Measurements from ENCODE around the gene B4GALNT1. TPM values are rescaled to one million over a fixed set of nuclear protein-coding genes. Genes with fewer than 3 reads are reported as not detected.
"Not testable (repeated sequence)": the region's sequence is repeated elsewhere in the genome, so short reads cannot be mapped to it uniquely, and the experiment has no call there.

Gene B4GALNT1
- 0.64 and 5.9 TPM in 2 replicates for total RNA-seq (ENCODE audit: low replicate concordance)
- long read RNA-seq, result 0 reads

DNA sequence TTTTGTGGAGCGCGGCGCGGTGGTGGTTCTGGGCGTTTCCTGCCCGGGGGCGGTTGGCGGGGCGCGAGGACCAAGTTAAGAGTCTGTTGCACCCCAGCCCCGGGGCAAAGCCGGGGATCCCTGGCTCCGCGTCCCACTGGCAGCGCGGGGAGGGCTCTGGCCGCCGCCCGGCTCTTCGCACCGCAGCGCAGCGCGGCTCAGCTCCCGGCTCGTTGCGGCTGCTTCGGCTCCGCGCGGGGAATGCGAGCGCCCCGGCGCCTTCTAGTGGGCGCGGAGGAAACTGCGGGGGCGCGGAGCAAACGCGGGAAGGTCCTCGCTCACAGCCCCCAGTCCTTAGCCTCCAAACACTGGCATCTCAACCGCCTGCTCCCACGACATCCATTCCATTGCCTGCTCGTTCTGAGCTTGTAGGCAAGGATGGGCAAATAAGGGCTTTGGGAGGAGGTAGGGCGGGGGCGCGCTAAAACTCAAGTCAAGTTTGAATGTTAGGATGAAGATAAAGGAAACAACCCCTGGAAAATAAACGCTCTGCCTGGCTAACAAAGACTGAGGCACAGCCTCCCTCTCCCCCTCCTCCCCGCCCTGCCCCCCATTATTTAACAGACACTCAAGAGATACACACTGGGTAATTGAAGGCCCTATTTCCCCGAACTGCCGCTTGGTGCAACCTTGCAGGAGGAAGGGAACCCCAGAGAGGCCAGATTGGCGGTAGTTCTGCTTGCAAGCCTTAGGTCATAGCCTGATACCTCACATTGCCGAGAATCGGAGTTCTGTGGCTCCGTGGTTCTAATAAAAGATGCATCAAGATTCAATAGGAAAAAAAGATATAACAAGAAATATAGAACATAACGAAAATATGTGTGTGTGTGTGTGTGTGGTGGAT lies at the start of gene B4GALNT1:
Gene B4GALNT1 (minus strand): TSS at position 244 of the 883 bp plus-strand sequence. CDS start 1,069 bp downstream, outside the sequence.
- peaks cover 70% of the 10 kb centered on the region for H3K27me3 Mint-ChIP-seq
- H3K27ac Mint-ChIP-seq, result no peak within 1 kb of the TSS
- peak; percentile 90 for TF ChIP-seq CTCF (conservative IDR thresholded peaks at IDR 0.05)
- H3K36me3 Mint-ChIP-seq, result no peaks in the 10 kb centered on the region
- peak within 1 kb of the TSS; percentile 84 for H3K4me3 Mint-ChIP-seq
- no peaks in the 10 kb centered on the region for H3K9me3 Mint-ChIP-seq
- H3K4me1 Mint-ChIP-seq (ENCODE audit: unreplicated experiment), result no peaks in the 10 kb centered on the region
- peak; percentile 83 for DNase-seq (ENCODE audit: extremely low spot score, unreplicated experiment)

DNA sequence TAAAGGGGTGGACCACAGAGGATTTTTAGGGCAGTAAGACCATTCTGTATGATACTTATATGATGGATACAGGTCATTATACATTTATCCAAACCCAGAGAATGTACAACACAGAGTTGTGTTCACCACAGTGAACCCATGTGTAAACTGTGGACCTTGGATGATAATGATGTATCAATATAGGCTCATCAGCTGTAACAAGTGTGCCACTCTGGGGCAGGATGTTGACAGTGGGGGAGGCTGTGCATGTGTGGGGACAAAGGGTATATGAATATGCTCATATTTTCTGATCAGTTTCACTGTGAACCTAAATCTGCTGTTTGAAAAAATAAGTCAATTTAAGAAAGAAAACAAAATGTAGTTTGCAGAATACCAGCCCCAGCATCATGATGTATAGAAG lies 46.7 kb upstream of the B4GALNT1 start:
- H3K27me3 Mint-ChIP-seq, result peaks cover 41% of the 10 kb centered on the region

DNA sequence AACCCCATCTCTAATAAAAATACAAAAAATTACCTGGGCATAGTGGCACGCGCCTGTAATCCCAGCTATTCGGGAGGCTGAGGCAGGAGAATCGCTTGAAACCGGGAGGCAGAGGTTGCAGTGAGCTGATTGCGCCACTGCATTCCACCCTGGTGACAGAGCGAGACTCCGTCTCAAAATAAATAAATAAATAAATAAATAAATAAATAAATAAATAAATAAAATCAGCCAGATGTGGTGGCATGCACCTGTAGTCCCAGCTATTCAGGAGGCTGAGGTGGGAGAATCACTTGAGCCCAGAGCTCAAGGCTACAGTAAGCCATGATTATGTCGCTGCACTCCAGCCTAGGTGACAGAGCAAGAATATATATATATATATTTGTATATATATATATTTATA lies 44.9 kb upstream of the B4GALNT1 start:
- peaks cover 28% of the 10 kb centered on the region for H3K27me3 Mint-ChIP-seq
- not testable (repeated sequence) for H3K9me3 Mint-ChIP-seq; H3K36me3 Mint-ChIP-seq; H3K4me1 Mint-ChIP-seq (ENCODE audit: unreplicated experiment); H3K4me3 Mint-ChIP-seq; DNase-seq (ENCODE audit: extremely low spot score, unreplicated experiment); H3K27ac Mint-ChIP-seq

More for the DNA sequence above, 46.7 kb upstream of the B4GALNT1 start:
- Mint-ChIP-seq H3K27ac (no peak overlapping the region), H3K4me3 (no peak overlapping the region), H3K9me3 (peaks cover 3% of the 10 kb centered on the region), H3K36me3 (no peaks in the 10 kb centered on the region), H3K4me1 (ENCODE audit: unreplicated experiment) (no peaks in the 10 kb centered on the region)
- no peak for TF ChIP-seq CTCF (conservative IDR thresholded peaks at IDR 0.05)
- DNase-seq (ENCODE audit: extremely low spot score, unreplicated experiment), result no peak

DNA sequence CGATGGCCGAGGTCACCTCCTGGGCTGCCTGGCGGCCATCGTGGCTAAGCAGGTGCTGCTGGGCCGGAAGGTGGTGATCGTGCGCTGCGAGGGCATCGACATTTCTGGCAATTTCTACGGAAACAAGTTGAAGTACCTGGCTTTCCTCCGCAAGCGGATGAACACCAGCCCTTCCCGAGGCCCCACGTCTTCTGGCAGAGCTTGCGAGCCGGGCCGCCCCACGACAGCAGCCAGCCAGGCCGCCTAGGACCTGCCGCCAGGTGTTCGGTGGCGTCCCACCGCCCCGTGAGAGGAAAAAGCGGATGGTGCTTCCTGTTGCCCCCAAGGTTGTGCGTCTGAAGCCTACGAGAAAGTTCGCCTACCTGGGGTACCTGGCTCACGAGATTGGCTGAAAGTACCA lies 41.7 kb upstream of the B4GALNT1 start:
- H3K36me3 Mint-ChIP-seq, result no peaks in the 10 kb centered on the region
- H3K4me3 Mint-ChIP-seq, result no peak overlapping the region
- H3K4me1 Mint-ChIP-seq (ENCODE audit: unreplicated experiment), result no peaks in the 10 kb centered on the region
- H3K27ac Mint-ChIP-seq, result no peak overlapping the region
- H3K27me3 Mint-ChIP-seq, result peaks cover 32% of the 10 kb centered on the region
- no peak for TF ChIP-seq CTCF (conservative IDR thresholded peaks at IDR 0.05)
- H3K9me3 Mint-ChIP-seq, result no peaks in the 10 kb centered on the region
- no peak for DNase-seq (ENCODE audit: extremely low spot score, unreplicated experiment)

GRCh38 chr12:57672801-57673200 lies 39.8 kb upstream of the B4GALNT1 start:
- TF ChIP-seq CTCF (conservative IDR thresholded peaks at IDR 0.05), result no peak
- no peaks in the 10 kb centered on the region for H3K4me1 Mint-ChIP-seq (ENCODE audit: unreplicated experiment)
- no peaks in the 10 kb centered on the region for H3K9me3 Mint-ChIP-seq
- no peaks in the 10 kb centered on the region for H3K36me3 Mint-ChIP-seq
- no peak overlapping the region for H3K27ac Mint-ChIP-seq
- peaks cover 23% of the 10 kb centered on the region for H3K27me3 Mint-ChIP-seq
- H3K4me3 Mint-ChIP-seq, result no peak overlapping the region
- DNase-seq (ENCODE audit: extremely low spot score, unreplicated experiment), result no peak

GRCh38 chr12:57671811-57672210 lies 38.8 kb upstream of the B4GALNT1 start:
- H3K27me3 Mint-ChIP-seq, result peaks cover 23% of the 10 kb centered on the region

GRCh38 chr12:57669691-57670090 lies 36.7 kb upstream of the B4GALNT1 start:
- not testable (repeated sequence) for H3K36me3 Mint-ChIP-seq; H3K4me3 Mint-ChIP-seq; H3K27ac Mint-ChIP-seq; H3K4me1 Mint-ChIP-seq (ENCODE audit: unreplicated experiment); H3K9me3 Mint-ChIP-seq; DNase-seq (ENCODE audit: extremely low spot score, unreplicated experiment)
- peaks cover 20% of the 10 kb centered on the region for H3K27me3 Mint-ChIP-seq

More at GRCh38 chr12:57671811-57672210, 38.8 kb upstream of the B4GALNT1 start:
- H3K36me3 Mint-ChIP-seq; H3K4me3 Mint-ChIP-seq; H3K9me3 Mint-ChIP-seq; H3K27ac Mint-ChIP-seq; H3K4me1 Mint-ChIP-seq (ENCODE audit: unreplicated experiment); DNase-seq (ENCODE audit: extremely low spot score, unreplicated experiment): not testable (repeated sequence)
